Fibroblast of lung (primary cell): ENCODE measurements around the gene VGF. TPM values are rescaled to one million over a fixed set of nuclear protein-coding genes. Genes with fewer than 3 reads are reported as not detected.
"Not testable (repeated sequence)": the region's sequence is repeated elsewhere in the genome, so short reads cannot be mapped to it uniquely, and the experiment has no call there.

Experiments used
- DNase-seq, 2 donors: peaks; one replicate each; pipeline versions ENCODE4 v3.0.0 to v3.0.0-alpha.2; 2010; ENCODE audit warnings: low read depth in 2 of 2
- H2AFZ ChIP-seq: 2 replicates; pipeline ENCODE4 v1.5.1; 2012; ENCODE audit warnings: low read length, control low read depth, inconsistent platforms
- H3K27ac ChIP-seq: 2 replicates; pipeline ENCODE4 v1.5.1; 2011; ENCODE audit warnings: low read length, control low read depth; ENCODE audit not compliant: insufficient read depth
- H3K27me3 ChIP-seq: 2 replicates; pipeline ENCODE4 v1.5.1; 2011; ENCODE audit warnings: mild to moderate bottlenecking, low read length; ENCODE audit not compliant: control insufficient read depth, insufficient read depth
- H3K36me3 ChIP-seq: 2 replicates; pipeline ENCODE4 v1.5.1; 2011; ENCODE audit warnings: low read length; ENCODE audit not compliant: control insufficient read depth, insufficient read depth
- H3K4me1 ChIP-seq: 2 replicates; pipeline ENCODE4 v1.5.1; 2011; ENCODE audit warnings: low read length; ENCODE audit not compliant: control insufficient read depth, insufficient read depth; ENCODE audit errors: extremely low read depth
- H3K4me2 ChIP-seq: 2 replicates; pipeline ENCODE4 v1.5.1; 2011; ENCODE audit warnings: low read length, control low read depth; ENCODE audit not compliant: insufficient read depth; ENCODE audit errors: extremely low read depth
- H3K4me3 ChIP-seq, 4 experiments: fragments of 200-600 bp in 1 of 4; sonication (generic) in 1 of 4; replicated peaks in 1 of 4; 2 replicates each; pipeline ENCODE4 v1.5.1; 2011 to 2016; ENCODE audit warnings: low read length in 4 of 4, low read depth in 3 of 4, mild to moderate bottlenecking in 3 of 4, control low read depth in 2 of 4, inconsistent platforms in 1 of 4, mixed read lengths in 1 of 4; ENCODE audit not compliant: insufficient read depth in 1 of 4; ENCODE audit errors: control extremely low read depth in 1 of 4
- H3K79me2 ChIP-seq: 2 replicates; pipeline ENCODE4 v1.5.1; 2012; ENCODE audit warnings: mild to moderate bottlenecking, low read length, inconsistent platforms; ENCODE audit not compliant: control insufficient read depth, insufficient read depth
- H3K9ac ChIP-seq: 2 replicates; pipeline ENCODE4 v1.5.1; 2011; ENCODE audit warnings: mild to moderate bottlenecking, low read length, control low read depth; ENCODE audit not compliant: insufficient read depth
- H3K9me3 ChIP-seq: 2 replicates; pipeline ENCODE4 v1.5.1; 2012; ENCODE audit warnings: low read depth, low read length; ENCODE audit not compliant: control insufficient read depth, insufficient read depth
- H4K20me1 ChIP-seq: 2 replicates; pipeline ENCODE4 v1.5.1; 2011; ENCODE audit warnings: low read length; ENCODE audit not compliant: control insufficient read depth, insufficient read depth; ENCODE audit errors: extremely low read depth
- EZH2 ChIP-seq: IDR thresholded peaks from 2 replicates; pipeline ENCODE4 v1.5.1; 2012; ENCODE audit warnings: low read length, control low read depth, mild to moderate bottlenecking; ENCODE audit errors: missing control alignments
- polyA plus RNA-seq, 2 donors: library from polyadenylated mRNA; depleted of rRNA in 1 of 2; stranded (reverse) in 1 of 2; unstranded in 1 of 2; fragments of >200 nt; gene quantifications; 2 replicates each; pipeline ENCODE4 v1.2.1, GENCODE V29; 2011 to 2012; ENCODE audit warnings: missing spikeins in 1 of 2
- total RNA-seq: library from RNA; depleted of rRNA; stranded (reverse); fragments of >200 nt; gene quantifications from 2 replicates; pipeline ENCODE4 v1.2.1, GENCODE V29; 2014
- TF ChIP-seq, protein P1 (sequence below), 2 donors: IDR thresholded peaks in 1 of 2; conservative IDR thresholded peaks in 1 of 2; 1 replicate in 1 of 2; 2 replicates in 1 of 2; pipeline ENCODE4 v1.5.1; 2011 to 2012; ENCODE audit warnings: low read length in 2 of 2, control low read depth in 1 of 2, inconsistent platforms in 1 of 2, low read depth in 1 of 2, mild to moderate bottlenecking in 1 of 2

Gene VGF
- total and polyA plus RNA-seq, 2 donors (not counting 1 experiment from before 2014, with no cell fraction given): 0.66 TPM; not detected in 1

DNA sequence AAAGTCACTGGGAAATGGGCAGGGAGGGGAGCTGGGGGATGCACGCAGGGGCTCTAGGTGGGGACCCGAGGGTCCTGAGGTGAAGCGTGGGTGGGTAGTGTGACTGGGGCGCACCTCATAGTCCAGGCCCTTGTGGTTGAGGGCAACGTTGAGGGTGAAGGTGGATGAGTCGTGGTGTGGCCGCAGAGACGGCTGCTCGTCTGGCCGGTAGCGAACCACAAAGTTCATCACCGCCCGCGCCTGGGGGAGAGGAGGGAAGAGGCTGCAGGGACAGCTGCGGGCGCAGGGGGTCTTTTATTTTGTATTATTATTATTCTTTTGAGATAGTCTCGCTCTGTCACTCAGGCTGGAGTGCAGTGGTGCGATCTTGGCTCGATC, 41.3 kb upstream of the VGF start:
- no peak for DNase-seq
- H4K20me1 ChIP-seq: no peaks in the 10 kb centered on the region
- no peak overlapping the region for H3K4me2 ChIP-seq
- H3K27ac ChIP-seq: no peak overlapping the region
- peaks cover 16% of the 10 kb centered on the region for H3K27me3 ChIP-seq
- no peaks in the 10 kb centered on the region for H3K9me3 ChIP-seq
- TF ChIP-seq, protein P1, sequence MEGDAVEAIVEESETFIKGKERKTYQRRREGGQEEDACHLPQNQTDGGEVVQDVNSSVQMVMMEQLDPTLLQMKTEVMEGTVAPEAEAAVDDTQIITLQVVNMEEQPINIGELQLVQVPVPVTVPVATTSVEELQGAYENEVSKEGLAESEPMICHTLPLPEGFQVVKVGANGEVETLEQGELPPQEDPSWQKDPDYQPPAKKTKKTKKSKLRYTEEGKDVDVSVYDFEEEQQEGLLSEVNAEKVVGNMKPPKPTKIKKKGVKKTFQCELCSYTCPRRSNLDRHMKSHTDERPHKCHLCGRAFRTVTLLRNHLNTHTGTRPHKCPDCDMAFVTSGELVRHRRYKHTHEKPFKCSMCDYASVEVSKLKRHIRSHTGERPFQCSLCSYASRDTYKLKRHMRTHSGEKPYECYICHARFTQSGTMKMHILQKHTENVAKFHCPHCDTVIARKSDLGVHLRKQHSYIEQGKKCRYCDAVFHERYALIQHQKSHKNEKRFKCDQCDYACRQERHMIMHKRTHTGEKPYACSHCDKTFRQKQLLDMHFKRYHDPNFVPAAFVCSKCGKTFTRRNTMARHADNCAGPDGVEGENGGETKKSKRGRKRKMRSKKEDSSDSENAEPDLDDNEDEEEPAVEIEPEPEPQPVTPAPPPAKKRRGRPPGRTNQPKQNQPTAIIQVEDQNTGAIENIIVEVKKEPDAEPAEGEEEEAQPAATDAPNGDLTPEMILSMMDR (conservative IDR thresholded peaks at IDR 0.05 in 1 of 2, IDR thresholded peaks at IDR 0.05 in 1 of 2; ENCODE audit: low read depth in 1 of 2, low read length in 2 of 2): no peak
- H3K4me3 ChIP-seq: no peak overlapping the region
- peaks cover 14% of the 10 kb centered on the region for H3K36me3 ChIP-seq
- H3K4me1 ChIP-seq: peaks cover 2% of the 10 kb centered on the region
- H3K79me2 ChIP-seq: no peaks in the 10 kb centered on the region
- no peak overlapping the region for H3K9ac ChIP-seq
- no peak overlapping the region for H2AFZ ChIP-seq

DNA sequence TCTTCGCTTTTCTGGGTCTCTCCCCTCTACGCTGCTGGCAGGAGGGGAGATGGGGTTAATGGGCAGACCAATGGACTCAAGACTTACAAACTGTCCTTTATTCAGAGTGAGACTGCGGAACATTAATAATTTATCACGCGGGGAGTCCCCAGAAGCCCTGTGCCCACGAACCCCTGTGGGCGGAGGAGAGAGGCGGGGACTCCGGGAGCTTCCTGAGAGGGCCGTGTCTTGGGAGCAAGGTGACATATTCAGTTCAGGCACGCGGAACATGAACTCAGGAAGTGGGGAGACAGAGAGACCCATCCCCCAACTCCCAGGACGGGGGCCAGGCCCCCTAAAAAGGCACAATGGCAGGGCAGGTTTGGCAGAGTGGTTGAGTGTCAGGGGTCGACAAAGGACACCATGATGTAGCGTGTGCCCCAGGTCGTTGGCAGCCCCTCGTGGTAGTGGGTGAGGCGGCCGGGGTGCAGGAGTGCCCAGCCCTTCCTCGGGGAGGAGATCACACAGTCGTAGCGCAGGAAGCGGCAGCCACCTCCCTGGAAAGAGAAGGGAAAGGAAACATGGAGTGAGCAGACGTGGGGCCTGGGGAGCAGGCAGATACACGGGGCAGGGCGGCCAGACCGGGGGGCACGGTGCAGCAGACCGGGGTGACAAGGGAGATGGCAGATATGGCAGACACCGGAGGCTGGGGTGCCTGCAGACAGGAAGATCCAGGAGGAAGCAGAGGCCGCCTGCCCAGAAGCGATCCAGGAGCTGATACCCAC, 40.7 kb upstream of the VGF start:
- H4K20me1 ChIP-seq: no peaks in the 10 kb centered on the region
- H3K27me3 ChIP-seq: peaks cover 19% of the 10 kb centered on the region
- no peaks in the 10 kb centered on the region for H3K79me2 ChIP-seq
- no peak overlapping the region for H2AFZ ChIP-seq
- no peak overlapping the region for H3K27ac ChIP-seq
- DNase-seq: no peak
- TF ChIP-seq, protein P1 (conservative IDR thresholded peaks at IDR 0.05 in 1 of 2, IDR thresholded peaks at IDR 0.05 in 1 of 2; ENCODE audit: low read depth in 1 of 2, low read length in 2 of 2): no peak
- TF ChIP-seq EZH2: no peak
- peaks cover 12% of the 10 kb centered on the region for H3K36me3 ChIP-seq
- H3K4me2 ChIP-seq: no peak overlapping the region
- H3K4me1 ChIP-seq: peaks cover 2% of the 10 kb centered on the region
- no peak overlapping the region for H3K4me3 ChIP-seq
- H3K9ac ChIP-seq: no peak overlapping the region
- no peaks in the 10 kb centered on the region for H3K9me3 ChIP-seq

DNA sequence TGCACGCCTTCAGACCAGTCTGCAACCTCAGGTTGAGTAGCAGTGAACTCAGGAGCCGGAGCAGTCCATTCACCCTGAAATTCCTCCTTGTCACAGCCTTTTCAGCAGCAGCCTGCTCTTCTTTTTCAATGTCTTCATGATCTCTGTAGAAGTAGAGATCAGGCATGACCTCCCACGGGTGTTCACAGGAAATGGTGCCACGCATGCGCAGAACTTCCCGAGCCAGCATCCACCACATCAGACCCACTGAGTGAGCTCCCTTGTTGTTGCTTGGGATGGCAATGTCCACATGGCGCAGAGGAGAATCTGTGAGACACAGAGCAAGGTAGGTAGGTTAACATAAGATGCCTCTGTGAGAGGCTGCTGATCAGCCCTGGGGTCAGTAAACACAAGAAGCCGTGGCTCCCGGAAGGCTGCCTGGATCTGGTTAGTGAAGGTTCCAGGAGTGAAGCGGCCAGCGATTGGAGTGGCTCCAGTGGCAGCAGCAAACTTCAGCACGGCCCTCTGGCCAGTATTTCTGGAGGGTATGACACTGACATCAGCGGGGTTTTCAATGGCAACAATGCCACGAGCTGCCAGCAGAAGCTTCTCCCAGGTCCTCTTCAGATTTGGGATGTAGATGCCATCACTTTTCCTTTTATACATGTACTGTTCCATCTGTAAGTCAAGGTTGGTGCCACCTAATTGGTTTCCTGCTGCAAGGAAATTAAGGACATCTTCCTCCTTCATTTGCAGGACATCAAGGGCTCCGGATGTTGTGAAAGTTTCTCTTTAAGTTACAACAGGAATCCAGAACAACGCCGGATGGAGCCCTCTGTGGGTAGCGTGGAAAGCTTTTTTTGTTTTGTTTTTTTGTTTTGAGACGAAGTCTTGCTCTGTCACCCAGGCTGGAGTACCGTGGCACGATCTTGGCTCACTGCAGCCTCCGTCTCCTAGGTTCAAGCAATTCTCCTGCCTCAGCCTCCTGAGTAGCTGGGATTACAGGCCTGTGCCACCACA, 38.7 kb upstream of the VGF start:
- not testable (repeated sequence) for H3K4me3 ChIP-seq

More for the DNA sequence above, 38.7 kb upstream of the VGF start:
- H4K20me1 ChIP-seq, H3K9ac ChIP-seq, H3K27ac ChIP-seq, H3K79me2 ChIP-seq, DNase-seq, H3K4me1 ChIP-seq, H3K9me3 ChIP-seq, H2AFZ ChIP-seq, H3K4me2 ChIP-seq, H3K36me3 ChIP-seq: not testable (repeated sequence)
- H3K27me3 ChIP-seq: peaks cover 28% of the 10 kb centered on the region
